Measurements from ENCODE around the gene PIEZO1.

Gene PIEZO1

GRCh38 chr16:88771294-88771772 lies 13.7 kb downstream of the PIEZO1 start:
- Mint-ChIP-seq H3K36me3 (no peaks in the 10 kb centered on the region), H3K9me3 (no peaks in the 10 kb centered on the region), H3K27me3 (no peaks in the 10 kb centered on the region), H3K27ac (no peak overlapping the region), H3K4me1 (peaks cover 18% of the 10 kb centered on the region), H3K4me3 (no peak overlapping the region)

- Mint-ChIP-seq H3K27ac (no peak overlapping the region), H3K4me3 (no peak overlapping the region), H3K9me3 (no peaks in the 10 kb centered on the region), H3K4me1 (peaks cover 23% of the 10 kb centered on the region), H3K27me3 (no peaks in the 10 kb centered on the region), H3K36me3 (no peaks in the 10 kb centered on the region)
Measured at GRCh38 chr16:88770461-88771293, 14.3 kb downstream of the PIEZO1 start.

DNA sequence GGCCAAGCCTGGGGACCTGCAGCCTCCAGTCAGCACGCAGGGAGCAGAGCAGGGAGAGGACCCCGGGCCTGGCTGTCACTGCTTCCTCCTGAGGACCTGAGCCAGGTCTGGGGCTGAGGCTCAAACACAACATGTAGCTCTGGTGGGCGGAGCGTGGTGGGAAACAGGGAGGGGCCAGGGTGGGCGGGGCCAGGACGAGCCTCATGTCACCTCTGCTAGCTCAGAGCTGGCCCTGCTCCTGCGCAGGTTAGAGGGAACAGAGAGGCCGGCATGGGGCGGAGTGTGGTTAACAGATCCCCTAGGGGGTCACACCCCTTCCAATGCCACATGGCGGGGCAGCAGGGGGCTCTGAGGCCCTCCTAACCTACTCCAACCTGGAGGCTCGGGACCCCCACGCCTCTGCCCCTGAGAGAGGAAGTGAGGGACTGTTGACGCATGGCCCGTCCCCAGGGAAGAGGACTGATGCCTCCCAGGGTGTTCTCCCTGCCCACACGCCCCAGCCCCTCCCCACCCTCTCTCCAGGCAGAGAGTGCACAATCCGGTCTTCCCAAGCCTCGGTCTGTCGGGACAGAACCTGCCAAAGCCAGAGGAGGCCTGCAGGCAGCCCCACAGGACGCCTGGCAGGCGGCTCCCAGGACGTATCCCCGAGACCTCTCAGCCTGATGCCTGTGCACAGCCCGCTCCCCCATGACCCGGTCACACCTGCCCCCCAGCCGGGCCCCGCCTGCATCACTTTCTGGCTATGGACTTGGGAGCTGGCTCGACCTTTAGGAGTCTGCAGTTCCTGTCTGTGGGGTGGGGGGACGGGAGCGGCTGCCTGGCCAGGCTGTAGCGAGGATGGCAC lies 15.2 kb downstream of the PIEZO1 start:
- H3K27ac Mint-ChIP-seq = no peak overlapping the region

DNA sequence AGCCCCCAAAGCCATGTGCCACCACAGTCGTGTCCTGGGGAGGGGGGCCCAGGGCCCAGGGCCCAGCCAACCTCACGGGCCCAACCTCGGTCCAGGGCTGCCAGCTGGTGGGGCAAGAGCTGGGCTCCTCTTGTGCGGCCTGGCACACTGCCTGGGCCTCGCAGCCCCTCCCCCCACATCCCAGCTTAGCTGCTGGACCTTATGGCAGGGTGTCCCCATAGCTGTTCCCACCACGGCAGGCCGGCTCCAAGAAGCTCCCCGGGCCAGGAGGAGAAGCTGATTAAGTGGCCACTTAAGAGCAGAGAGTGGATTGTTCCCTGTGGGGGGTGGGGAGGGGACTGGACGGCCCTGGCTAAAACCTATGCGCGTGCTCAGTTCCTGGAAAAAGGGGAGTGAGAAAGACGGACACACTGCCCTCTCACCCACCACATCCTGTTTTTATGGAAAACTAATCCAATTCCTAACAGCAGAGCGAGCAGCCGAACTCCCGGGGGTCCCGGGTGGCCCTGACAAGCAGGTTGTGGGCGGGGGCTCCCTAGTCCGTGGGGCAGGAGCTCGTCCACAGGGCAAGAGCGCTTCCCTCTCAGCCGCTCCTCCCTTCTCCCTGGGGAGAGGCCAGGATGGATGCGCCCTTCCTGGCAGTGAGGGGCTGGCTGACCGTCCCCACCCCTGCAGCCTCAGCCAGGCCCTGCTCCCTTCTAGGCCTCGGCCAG lies 16.8 kb downstream of the PIEZO1 start:
- no peaks in the 10 kb centered on the region for H3K9me3 Mint-ChIP-seq
- H3K4me1 Mint-ChIP-seq = peaks cover 26% of the 10 kb centered on the region
- no peaks in the 10 kb centered on the region for H3K27me3 Mint-ChIP-seq

More for the DNA sequence above, 15.2 kb downstream of the PIEZO1 start:
- Mint-ChIP-seq H3K36me3 (no peaks in the 10 kb centered on the region), H3K4me1 (peaks cover 23% of the 10 kb centered on the region), H3K27me3 (no peaks in the 10 kb centered on the region), H3K4me3 (no peak overlapping the region), H3K9me3 (no peaks in the 10 kb centered on the region)

GRCh38 chr16:88767546-88768070 lies 17.4 kb downstream of the PIEZO1 start:
- H3K4me3 Mint-ChIP-seq = no peak overlapping the region
- H3K36me3 Mint-ChIP-seq = no peaks in the 10 kb centered on the region
- H3K27me3 Mint-ChIP-seq = no peaks in the 10 kb centered on the region
- no peak overlapping the region for H3K27ac Mint-ChIP-seq
- H3K4me1 Mint-ChIP-seq = peaks cover 27% of the 10 kb centered on the region
- no peaks in the 10 kb centered on the region for H3K9me3 Mint-ChIP-seq

More for the DNA sequence above, 16.8 kb downstream of the PIEZO1 start:
- H3K4me3 Mint-ChIP-seq = no peak overlapping the region
- H3K36me3 Mint-ChIP-seq = no peaks in the 10 kb centered on the region
- no peak overlapping the region for H3K27ac Mint-ChIP-seq

GRCh38 chr16:88766975-88767374 lies 18.0 kb downstream of the PIEZO1 start:
- Mint-ChIP-seq H3K27ac (no peak overlapping the region), H3K4me3 (no peak overlapping the region), H3K9me3 (no peaks in the 10 kb centered on the region)

DNA sequence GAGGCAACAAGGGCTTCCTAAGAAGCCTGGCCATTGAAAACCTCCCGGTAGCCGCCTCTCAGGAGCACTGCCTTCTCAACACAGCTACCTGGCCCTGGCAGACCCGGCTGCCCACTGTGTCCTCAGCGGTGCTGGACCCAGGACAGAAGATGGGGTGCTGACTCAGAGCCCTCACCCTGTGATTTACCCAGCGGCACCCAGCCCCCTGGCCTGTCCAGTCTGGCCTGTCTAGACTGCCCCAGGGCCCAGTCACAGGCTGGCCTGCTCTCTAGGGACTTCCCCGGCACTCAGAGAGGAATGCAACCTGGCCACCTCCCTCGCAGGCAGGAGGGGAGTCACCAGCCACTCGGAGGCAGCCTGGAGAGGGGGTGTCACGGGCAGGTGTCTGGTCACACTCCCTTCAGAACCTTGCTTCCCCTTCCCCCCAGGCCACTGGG lies 20.1 kb downstream of the PIEZO1 start:
- Mint-ChIP-seq H3K27me3 (no peaks in the 10 kb centered on the region), H3K36me3 (no peaks in the 10 kb centered on the region), H3K4me1 (peaks cover 23% of the 10 kb centered on the region), H3K27ac (no peak overlapping the region), H3K4me3 (no peak overlapping the region), H3K9me3 (no peaks in the 10 kb centered on the region)

More at GRCh38 chr16:88766975-88767374, 18.0 kb downstream of the PIEZO1 start:
- peaks cover 27% of the 10 kb centered on the region for H3K4me1 Mint-ChIP-seq
- H3K27me3 Mint-ChIP-seq = no peaks in the 10 kb centered on the region
- no peaks in the 10 kb centered on the region for H3K36me3 Mint-ChIP-seq

DNA sequence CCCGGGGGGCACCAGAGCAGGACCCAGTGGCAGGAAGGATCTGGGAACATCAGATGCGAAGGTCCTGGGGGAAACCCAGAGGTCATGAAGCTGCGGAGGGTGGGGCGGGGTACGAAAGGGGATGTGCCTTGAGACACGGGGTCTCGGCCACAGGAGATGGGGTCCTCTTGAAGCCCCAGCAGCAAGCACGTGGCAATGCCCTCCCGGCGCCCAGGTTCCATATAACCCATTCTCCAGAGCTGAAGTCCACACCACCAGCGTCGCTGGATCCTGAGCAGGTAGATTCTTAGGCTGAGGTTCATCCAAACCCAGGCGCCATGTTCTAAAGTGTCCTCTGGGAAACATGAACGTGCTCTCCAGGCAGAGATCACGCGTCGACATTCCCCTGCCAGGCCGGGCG lies 20.9 kb downstream of the PIEZO1 start:
- Mint-ChIP-seq H3K4me3 (no peak overlapping the region), H3K27me3 (no peaks in the 10 kb centered on the region), H3K9me3 (no peaks in the 10 kb centered on the region), H3K36me3 (no peaks in the 10 kb centered on the region), H3K27ac (no peak overlapping the region), H3K4me1 (peaks cover 22% of the 10 kb centered on the region)

DNA sequence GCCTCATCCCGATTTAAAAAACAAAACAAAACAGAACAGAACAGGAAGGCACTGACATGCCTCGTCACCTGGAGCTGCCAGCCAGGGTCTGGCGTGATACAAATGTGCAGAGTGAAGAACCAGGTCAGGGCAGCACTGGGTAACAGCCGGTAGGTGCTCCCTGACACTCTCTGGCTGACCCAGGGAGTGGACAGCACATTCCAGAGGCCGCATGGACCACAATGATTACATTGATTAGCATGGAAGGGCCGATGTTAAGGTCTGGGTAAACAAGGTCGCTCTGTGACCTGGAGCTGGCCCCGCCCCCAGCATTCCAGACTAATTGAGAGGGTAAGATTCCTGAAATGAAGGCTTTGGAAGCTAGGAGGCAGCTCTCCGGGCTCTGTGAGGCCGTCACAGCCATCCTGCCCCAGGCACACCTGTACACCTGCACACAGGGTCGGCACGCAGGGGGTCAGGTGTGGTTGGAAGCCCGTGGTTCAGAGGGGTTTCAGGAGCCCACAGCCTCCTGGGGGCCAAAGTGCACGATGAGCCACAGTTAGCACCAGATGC lies 21.4 kb downstream of the PIEZO1 start:
- H3K4me3 Mint-ChIP-seq = no peak overlapping the region
- H3K27ac Mint-ChIP-seq = peak overlapping the region; percentile 27
- no peaks in the 10 kb centered on the region for H3K27me3 Mint-ChIP-seq
- H3K9me3 Mint-ChIP-seq = no peaks in the 10 kb centered on the region
- H3K36me3 Mint-ChIP-seq = no peaks in the 10 kb centered on the region
- peaks cover 24% of the 10 kb centered on the region for H3K4me1 Mint-ChIP-seq

DNA sequence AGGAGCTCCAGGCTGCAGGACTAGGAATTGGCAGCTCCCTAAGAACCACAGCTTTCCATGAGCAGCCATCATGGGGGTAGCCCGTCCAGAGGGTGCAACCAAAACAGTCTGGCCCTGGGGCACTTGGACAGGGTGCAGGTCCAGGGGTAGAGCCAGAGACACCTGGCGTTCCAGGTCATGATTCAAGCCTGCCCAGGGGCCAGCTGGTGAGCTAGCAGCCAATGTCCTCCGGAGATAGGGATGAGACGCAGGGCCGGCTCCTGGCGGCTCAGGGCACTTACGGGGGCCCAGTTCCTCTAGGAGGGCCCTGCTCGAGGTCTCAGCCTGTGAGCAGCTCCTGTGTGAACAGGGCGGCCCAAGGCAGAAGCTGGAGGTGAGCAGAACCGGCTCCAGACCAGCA lies 22.1 kb downstream of the PIEZO1 start:
- Mint-ChIP-seq H3K36me3 (no peaks in the 10 kb centered on the region), H3K4me1 (peaks cover 27% of the 10 kb centered on the region), H3K27ac (no peak overlapping the region), H3K9me3 (no peaks in the 10 kb centered on the region), H3K4me3 (no peak overlapping the region), H3K27me3 (no peaks in the 10 kb centered on the region)

DNA sequence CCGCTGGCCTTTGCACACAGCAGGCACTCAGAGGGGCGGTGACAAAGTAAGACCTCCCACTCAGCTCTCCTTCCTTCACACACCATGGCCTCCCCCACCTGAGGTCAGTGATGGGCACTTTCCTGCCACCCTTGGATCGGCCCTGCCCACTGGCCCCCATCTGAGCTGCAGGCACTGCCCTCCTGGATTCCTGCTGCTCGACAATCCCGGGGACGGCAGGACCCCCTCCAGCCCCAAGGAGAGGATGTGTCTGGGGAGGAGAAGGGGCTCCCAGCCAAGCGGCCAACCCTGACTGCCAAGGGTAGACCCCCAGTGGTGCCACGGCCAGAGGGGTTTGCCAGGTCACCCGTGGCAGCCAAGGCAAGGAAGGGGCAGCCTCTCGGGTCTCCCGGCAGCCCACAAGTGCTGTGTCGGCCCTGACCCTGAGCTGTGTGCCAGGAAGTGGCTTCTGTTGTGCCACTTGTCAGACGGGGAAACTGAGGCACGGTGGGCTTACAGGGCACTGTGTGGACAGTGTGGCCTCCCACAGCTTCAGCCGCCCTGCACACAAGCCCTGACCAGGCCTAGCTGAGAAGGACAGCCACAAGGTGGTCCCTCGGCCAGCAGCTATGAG lies 22.7 kb downstream of the PIEZO1 start:
- Mint-ChIP-seq H3K4me3 (no peak overlapping the region), H3K27ac (no peak overlapping the region), H3K27me3 (no peaks in the 10 kb centered on the region), H3K4me1 (peaks cover 26% of the 10 kb centered on the region), H3K9me3 (no peaks in the 10 kb centered on the region), H3K36me3 (no peaks in the 10 kb centered on the region)

DNA sequence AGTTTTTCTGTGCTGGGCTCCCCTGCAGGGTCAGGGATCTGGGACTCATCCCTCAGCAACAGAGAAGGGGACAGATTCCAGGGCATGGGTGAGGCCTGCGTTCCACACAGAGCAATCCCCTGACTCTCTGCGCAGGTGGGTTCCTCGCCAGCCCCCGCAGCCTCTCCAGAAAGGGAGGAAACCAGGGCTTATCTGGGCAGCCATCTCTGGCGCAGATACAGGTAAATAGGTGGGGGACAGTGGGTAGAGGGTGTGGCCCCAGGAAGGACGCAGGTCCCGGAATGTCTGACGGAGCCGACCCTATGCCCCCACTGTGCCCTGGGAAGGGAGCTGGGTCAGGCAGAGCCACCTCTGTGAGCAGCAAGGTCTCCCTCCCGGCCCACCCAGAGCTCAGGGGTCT lies 23.2 kb downstream of the PIEZO1 start:
- Mint-ChIP-seq H3K27me3 (no peaks in the 10 kb centered on the region), H3K9me3 (no peaks in the 10 kb centered on the region), H3K4me3 (no peak overlapping the region), H3K27ac (no peak overlapping the region), H3K36me3 (no peaks in the 10 kb centered on the region), H3K4me1 (peaks cover 20% of the 10 kb centered on the region)

DNA sequence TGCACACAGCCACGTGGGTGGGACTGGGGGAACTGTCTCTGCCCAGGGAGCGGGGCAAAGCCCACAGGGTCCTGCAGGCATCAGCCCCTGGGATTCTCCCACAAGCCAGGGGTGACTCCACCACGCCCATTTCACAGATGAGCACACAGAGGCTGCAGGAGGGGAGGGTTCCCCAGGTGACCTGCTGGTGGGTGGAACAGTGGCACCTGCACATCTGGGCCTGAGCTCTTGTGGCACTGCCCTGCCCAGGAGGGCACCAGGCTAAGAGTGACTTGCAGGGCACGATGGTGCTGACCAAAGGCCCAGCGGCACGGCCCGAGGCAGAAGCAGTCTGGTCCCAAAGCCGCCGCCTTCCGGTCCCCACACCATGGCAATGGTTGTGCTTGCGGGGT lies 23.9 kb downstream of the PIEZO1 start:
- no peak overlapping the region for H3K27ac Mint-ChIP-seq
- H3K4me3 Mint-ChIP-seq = no peak overlapping the region
- H3K9me3 Mint-ChIP-seq = no peaks in the 10 kb centered on the region
- H3K36me3 Mint-ChIP-seq = no peaks in the 10 kb centered on the region
- no peaks in the 10 kb centered on the region for H3K27me3 Mint-ChIP-seq
- H3K4me1 Mint-ChIP-seq = peaks cover 19% of the 10 kb centered on the region

DNA sequence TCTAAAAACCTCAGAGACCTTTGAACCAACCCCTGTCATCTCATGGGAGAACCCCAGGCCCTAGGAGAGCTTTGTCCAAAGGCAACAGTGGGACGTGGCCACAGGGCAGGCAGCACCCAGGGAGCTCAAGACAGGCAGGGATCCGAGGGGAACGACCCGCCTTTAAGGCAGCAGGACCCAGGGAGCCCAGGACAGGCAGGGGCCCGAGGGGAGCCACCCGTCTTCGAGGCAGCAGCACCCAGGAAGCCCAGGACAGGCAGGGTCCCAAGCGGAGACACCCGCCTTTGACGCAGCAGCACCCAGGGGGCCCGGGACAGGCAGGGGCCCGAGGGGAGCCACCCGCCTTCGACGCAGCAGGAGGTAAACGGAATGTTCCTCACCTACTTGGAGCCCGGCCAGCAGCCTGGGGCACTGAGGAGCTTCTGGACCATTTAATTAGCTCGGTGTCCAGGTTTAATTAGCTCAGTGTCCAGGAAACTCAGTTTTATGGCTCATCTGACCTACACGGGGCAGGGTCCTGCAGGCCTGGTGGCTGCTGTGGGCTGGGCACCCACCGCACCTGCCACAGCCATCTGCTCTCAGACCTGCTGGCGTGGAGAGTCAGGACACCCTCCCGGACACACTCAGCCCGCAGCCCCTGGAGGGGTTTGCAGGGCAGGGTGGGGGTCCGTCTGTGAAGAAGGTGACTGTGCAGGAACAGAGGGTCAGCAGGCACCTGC lies 24.4 kb downstream of the PIEZO1 start:
- H3K27ac Mint-ChIP-seq = no peak overlapping the region
- no peaks in the 10 kb centered on the region for H3K9me3 Mint-ChIP-seq
- peaks cover 15% of the 10 kb centered on the region for H3K4me1 Mint-ChIP-seq
- H3K27me3 Mint-ChIP-seq = no peaks in the 10 kb centered on the region
- H3K36me3 Mint-ChIP-seq = no peaks in the 10 kb centered on the region
- no peak overlapping the region for H3K4me3 Mint-ChIP-seq
